ENCODE measurements around the gene RBM33.

The RBM33 gene

DNA sequence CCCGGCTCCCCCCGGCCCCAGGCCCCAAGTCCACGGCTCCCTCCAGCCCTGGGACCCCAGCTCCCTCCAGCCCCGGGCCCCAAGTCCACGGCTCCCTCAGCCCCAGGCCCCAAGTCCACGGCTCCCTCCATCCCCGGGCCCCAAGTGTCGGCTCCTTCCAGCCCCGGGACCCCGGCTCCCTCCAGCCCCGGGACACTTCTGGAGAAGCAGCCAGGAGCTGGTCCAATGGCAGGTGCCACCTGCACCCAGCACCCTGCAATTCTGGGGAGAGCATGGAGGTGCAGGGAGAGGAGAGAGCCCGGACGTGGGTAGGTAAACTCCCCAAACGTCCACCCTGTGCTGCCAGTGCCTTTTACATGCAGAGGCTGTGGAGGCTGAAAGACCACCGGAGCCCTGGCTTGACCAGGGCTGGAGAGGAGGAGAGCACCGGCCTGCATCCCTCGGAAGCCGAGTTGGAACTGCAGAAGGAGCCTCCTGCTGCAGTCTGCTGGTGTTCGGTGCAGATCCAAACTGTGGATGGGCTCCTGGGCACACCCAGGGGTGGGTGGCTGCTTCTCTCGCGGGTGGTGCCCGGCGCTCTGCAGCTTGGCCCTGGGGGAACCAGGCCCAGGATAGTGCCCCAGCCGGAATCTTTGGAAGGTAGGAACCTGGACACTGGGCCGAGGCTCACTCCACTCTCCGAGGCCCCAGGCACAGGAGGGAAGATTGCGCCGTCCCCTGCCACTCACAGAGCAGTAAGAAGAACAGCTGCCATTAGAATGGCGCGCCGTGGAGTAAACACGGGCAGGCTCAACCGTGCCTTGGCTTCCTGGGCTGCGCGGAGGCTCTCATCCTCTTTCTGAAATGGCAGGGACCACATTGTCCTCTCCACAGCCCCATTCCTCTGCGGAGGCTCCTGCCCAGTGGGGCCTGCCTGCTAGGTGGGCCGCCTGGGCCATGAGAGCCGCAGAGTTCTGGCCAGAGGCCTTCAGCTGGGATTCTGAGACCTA is 153.1 kb downstream of the RBM33 start:
- no peak for DNase-seq (ENCODE audit: low read depth)

DNA sequence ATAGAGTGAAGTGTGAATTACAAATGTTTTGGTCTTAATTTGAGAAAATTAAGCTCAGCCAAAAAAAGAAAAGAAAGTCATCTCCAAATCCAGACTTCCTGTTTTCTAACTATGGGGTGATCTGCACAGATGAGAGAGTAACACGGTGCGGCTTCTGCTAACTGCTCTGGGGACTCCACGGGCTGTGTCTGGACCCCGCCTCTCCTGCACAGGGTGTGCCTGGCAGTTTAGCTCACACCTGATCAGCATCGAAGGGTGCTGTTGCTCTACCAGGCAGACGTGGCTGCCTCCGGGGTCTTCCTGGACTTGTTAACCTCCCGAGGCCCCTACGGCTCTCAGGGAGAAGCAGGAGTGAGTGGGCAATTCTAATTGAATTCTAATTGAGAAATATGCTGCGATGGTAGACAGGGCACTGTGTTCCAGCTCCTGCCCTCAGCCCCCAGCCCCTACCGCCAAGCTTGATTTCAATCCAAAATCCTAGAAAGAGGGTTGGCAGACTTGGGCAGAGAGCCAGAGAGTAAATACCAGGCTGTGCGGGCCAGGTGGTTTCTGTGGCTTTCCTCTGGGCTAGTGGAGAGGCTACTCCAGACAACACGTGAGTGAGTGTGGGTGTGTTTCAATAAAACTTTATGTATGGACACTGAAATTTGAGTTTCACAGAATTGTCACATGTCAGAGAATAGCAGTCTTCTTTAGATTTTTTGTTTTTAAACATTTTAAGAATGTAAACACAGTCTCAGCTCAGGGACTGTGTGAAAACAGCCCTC is 154.4 kb downstream of the RBM33 start:
- no peak for DNase-seq (ENCODE audit: low read depth)

DNA sequence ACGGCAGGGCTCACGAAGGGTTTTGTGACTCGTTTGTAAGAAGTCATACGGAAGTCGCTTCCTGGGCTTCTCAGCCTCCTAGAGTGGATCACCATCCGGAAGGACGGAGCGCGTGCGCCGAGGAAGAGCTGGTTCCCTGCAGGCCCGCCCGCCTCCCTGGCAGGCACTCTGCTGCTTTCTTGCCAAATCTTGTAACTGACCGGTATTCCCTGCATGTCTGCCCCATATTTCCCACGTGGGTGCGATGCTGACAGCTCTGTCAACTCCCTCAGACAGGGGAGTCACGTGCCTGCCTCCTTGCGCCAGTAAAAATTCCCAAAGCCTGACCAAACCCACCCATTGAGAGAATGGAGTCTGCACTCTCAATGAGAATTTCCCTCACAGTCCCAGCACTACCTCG is 155.1 kb downstream of the RBM33 start:
- DNase-seq (ENCODE audit: low read depth): no peak

DNA sequence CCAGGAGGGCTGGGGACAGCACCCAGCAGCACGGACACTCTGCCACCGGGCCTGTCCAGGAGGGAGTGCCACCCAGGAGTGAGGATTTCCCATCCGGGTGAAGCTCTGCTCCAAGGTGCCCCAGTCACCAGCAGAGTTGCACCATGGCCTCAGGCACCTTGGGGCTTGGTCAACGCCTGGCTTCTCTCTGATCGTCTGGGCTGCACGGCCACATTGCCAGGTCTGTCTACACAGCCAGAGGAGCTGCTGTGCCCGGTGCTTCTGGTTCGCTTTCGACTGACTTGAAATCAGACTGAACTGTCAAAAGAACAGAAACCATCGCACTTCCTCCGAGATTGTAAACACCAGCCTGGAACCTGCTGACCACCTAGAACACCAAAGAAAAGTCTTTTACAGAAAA is 155.8 kb downstream of the RBM33 start:
- DNase-seq (ENCODE audit: low read depth): no peak

DNA sequence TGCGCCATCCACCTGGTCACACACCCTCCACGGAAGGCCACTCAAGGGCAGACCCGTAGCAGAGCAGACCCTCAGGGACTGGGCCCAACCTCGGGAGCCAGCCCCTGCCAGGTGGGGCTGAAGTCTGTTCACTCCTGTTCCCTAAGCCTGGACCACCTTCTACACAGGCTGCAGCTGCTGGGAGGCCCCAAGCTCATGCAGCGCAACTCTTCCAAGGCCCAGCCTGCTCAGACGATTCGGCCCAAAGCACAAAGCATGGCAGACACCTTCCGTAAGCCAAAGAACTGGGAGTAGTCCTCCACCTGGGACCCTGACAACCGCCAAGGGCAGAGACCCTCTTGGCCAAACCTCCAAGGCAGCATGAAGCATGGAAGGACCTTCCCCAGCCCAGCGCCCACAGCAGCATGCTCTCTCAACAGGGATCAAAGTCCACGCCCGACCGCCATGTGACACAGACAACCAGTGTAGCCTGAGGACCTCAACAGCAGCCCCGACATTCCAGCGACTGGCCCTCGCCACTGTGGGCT is 156.3 kb downstream of the RBM33 start:
- no peak for DNase-seq (ENCODE audit: low read depth)

DNA sequence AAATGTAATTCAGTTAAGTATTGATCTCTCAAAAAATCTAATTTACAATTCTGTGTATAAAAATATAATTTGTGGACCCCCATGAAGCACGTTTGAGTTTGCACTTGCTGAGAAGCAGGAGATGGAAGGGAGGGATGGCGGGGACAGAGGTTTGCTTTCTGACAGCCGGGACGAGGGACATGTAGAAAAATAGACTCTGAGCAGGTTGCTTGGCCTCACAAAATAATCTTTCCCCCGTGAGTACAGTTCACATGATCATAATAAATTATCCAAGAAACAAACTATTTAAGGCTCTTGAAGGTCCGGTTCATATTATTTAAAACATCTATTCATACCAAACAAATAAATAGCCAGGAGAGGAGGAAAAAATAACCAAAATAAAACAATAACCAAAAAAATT is 157.8 kb downstream of the RBM33 start:
- no peak for DNase-seq (ENCODE audit: low read depth)

DNA sequence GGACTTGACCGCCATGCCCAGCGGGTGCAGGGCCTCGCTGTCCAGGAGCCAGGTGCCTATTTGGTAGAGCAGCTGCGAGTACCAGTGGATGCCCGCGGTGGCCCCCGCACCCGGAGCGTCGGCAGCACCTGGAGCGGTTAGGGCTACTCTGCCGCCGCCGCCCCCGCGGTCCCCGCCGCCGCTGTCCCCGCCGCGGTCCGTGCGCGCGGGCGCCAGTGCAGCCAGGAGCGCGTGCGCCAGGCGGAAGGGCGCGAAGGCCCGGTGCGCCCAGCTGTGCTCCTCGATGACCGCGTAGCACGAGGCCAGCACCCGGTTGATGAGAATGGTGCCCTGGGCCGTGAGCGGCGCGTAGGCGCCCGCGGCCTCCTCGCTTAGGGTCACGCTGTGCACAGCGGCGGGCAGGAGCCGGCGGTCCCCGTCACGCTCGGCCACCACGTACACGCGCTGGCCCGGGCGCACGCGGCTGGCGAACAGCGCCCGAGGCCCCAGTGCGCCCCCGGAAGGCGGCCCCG is 158.5 kb downstream of the RBM33 start:
- DNase-seq (ENCODE audit: low read depth): no peak

DNA sequence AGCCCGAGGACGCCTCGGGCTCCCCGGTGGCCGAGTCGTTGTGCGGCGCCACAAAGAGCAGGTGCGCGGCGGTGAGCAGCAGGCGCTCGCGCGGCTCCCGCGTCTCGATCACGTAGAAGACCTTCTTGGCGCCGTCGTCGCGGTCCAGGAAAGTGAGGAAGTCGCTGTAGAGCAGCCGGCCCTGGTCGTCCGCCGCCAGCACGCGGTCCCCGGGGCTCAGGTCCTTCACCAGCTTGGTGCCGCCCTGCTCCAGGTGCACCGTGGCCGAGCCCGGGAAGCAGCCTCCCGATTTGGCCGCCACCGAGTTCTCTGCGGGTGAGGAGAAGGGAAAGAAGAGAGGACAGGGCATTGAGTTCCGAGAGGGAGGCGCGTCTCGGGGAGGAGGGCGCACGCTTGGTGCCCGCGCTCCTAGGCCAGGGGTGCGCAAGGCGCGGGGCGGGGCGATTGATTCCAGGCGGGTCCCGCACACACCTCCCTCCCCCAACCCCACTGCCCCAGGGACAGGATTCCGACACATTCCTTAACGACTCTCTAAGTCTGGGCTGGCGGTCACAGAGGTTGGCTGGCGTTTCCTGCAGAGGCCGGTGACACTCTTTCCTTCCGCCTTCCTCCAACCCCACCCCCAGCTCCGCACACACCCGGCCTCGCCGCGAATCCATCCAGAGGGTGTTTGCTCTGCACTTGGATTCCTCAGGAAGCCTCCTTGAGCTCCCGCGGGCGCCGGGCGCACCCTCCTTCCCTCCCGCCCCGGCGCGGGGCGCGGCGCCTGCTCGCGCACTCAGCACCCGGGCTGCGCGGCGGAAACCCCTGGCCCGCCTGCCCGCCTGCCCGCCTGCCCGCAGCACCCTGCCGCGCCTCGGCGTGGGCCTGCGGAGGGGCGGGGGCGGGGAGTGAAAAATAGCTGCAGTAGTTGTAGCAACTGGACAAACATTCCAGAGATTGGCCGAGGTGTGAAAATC is 159.2 kb downstream of the RBM33 start:
- no peak for DNase-seq (ENCODE audit: low read depth)

DNA sequence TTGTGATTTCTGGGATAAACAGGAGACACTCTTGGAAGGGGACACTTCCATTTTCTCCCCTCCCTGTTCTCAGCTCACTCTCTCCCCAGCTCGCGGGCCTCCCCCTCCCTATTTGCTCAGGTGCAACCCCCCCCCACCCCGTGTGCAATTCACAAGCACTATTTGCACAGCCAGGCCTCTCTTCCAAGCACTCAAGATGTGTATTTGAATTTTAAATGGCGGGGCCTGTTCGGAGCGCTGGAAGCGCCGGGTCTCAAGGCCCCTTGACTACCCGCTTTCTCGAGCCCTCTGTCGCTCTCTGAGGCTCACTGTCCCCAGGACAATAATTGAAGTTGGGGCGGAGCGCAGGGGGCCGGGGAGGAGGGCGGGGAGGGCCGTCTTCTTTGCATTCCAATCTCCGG is 160.0 kb downstream of the RBM33 start:
- DNase-seq (ENCODE audit: low read depth): no peak

DNA sequence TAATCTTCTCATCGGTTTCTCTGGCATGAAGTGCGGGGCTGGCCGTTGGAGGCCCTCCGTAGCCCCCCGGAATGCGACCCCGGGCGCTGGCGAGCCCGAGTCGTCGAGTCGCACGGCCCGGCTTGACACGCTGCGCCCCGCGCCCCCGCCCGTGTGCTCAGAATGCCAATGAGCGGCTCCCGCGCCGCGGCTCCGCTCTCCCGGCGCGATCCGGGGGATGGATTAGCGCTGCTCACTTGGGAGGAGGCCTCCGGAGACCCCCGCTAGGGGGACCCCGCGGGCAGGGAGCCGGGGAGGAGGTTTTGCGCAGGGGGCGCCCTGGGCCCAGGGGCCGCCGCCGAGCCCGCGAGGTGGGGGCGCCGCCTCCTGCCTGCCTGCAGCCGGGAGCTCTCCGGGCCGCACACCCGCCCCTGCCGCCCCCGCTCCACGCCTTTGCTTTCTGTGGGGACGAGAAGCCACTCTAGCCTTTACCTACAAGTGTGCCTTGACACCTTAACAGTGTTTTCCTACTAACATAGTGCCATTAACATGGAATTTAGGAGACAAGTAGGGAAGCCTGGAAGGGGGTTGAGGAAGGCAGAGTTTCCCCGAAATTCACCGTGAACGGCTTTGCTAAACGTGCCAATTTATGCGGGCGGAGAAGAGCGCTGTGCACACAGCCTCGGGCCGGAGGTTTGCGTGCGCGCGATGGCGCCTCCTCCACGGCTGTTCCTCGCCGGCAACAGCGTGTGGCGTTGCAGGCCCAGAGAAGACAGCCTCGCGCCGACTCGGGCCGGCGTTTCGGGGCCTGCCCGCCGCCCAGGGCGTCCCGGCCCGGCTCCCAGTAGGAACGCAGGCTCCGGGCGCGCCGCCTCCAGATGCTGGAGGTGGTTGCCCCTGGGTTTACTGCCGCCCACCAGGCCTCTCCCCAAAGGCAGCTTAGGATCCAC is 160.7 kb downstream of the RBM33 start:
- peak; percentile 17 for DNase-seq (ENCODE audit: low read depth)

DNA sequence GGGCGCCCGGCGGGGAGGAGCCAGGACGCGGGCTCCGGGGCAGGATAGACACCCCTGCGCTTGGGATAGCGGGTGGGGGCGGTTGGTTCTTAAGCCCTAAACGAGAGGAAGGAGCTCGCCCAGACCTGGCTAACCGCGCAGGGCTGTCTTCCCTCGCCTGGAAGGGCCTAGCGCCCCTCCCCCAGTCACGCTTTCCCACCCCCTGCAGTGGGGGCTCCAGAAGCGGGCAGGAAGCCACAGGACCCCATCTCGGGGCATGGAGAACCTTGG is 161.3 kb downstream of the RBM33 start:
- DNase-seq (ENCODE audit: low read depth): no peak

DNA sequence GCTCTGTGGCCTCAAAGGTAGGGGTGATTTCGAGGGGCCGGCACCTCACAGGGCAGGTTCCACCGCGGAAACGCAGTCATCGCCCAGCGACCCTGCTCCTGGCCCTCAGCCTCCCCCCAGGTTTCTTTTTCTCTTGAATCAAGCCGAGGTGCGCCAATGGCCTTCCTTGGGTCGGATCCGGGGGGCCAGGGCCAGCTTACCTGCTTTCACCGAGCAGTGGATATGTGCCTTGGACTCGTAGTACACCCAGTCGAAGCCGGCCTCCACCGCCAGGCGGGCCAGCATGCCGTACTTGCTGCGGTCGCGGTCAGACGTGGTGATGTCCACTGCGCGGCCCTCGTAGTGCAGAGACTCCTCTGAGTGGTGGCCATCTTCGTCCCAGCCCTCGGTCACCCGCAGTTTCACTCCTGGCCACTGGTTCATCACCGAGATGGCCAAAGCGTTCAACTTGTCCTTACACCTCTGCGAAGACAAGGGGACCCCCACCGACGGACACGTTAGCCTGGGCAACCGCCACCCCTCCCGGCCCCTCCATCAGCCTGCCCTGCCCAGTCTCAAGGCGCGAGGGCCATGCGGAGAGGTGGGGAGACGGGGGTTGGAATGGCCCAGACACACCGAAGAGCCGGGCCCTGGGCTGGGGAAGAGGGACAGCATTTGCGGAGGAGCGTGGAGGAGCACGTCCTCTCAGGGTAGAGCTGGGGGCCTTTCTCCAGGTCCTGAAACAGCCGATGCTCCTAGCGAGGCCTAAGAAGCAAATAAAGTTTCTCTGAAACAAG is 161.8 kb downstream of the RBM33 start:
- DNase-seq (ENCODE audit: low read depth): no peak

DNA sequence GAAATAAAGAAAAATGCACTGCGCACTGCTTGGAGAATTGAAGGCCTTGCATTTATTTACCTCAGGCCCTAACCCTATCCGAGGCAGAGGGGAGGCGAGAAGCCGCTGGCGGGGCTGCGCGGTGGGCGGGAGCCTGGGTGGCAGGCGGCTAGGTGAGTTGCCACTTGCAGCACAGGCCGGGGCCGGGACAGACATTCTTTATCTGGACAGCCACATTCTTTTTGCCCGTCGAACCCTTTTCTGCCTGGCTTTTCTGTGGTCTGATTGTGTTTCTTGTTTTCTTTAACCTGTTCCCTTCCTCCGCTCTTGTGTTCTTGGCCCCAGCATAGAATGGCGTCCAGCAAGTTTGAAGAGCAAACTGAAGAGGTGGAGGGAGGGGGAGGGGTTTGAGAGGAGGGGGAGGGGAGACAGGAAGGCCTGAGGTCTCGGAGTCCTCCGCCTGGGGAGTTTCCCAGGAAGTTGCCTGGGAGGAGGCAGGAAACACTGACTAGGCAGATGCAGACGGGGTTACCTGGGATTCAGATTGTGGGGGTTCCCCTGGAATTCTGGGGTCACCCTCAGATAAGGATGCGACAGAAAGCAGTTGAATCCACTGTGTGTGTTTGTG is 162.7 kb downstream of the RBM33 start:
- DNase-seq (ENCODE audit: low read depth): no peak

DNA sequence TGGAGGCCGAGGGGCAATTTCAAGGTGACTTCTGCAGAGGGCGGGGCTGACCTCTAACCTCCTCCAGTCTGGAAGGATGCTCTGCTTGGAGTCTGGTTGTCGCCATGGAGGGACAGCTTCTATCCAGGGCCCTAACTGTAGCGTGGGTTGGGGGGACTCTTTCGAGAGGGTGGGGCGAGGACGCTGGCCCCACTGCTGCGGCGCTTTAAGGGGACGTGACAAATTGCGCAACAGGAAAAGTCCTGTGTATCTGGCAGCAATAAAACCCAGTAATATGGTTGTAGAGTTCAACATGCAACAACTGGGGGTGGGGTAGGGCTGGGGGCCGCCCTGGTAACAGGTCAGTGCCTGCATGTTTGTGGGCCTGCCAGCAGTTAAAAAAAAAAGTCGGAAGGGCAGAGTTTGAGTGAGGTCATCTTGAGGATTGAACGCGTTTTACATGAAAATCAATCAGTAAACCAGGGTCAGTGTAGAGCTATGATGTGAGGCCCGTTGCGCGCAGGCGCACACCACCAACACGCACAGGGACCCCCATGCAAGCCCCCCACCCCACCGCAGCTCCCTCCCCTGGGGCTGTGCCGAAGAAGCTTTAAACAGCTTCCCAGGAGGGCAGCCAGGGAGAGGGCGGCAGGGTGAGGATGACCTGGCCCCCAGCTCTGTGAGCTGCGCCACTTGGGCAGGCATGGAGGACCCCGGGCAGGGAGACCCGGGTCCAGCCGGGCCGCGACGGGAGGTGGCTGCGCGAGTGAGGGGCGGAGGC is 163.5 kb downstream of the RBM33 start:
- no peak for DNase-seq (ENCODE audit: low read depth)

DNA sequence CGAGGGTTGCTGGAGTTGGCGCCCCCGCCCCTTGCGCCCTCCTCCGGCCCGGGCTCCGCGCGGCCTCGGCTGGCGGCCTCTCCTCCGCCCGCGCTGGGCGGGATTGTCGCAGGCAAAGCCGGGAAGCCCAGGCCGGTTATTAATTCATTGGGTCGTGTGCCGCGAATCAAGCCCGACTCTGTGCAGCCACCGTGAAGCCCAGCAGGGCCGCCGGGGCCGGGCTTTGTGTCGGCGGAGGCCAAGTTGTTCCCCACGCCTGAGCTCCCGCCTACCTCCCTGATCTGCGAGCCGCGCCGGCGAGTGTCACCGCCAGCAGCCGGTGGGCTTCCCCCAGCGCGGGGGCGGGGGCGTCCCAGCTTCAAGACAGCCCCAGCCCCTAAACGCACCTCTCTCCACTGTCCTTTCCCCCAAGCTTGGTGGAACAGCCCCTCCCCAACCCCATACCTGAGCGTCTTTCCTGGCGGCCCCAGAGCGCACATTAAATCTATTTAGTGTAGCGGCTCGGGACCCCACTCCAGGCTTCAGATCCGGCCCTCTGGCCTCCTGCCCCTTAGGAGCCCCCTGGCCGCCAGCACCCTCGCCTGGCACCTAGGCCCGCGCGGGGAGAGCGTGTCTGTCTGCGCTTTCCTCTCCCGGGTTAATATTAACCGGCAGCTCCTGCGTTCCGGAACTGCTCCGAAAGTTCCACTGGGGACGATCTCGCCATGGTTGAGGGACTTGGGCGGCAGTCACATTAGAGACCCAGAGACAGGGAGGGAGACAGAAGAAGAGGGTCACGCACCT is 164.3 kb downstream of the RBM33 start:
- DNase-seq (ENCODE audit: low read depth): no peak

DNA sequence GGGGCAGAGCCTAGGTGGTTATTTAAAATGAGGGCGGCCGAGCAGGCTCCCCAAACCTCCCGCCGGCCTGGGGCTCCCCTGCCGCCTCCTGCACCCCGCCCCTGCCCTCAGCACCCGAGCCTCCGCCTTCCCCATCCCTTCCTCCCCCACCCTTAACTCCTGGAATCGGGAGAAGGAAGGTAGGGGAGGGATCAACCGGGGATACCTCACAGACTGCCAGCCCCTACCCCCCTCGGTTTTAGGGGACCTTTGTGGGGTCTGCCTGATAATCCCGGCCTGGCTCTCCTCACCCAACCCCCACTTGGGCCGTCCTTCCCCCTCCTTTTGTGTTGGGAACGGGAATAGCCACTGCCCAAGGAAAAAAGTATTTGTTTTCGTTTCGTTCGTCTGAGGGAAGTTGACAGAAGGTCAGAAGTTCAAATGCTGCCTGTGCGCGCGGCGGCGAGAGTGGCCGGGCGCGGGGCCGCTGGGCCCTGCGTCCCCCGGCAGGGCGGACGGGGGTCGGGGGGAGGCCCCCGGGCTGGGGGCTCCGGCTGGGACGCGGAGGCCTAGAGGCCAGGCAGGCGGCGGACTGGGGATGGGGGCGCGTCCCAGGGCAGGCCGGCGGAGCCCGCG is 165.0 kb downstream of the RBM33 start:
- no peak for DNase-seq (ENCODE audit: low read depth)

All from stimulated activated CD8-positive, alpha-beta memory T cell treated with anti-CD3 and anti-CD28 coated beads, Interleukin-12 subunit alpha, Interleukin-12 subunit beta, amount 100 ng/mL, for 4 hours (primary cell).